IgD-negative memory B cell (primary cell): ENCODE data around the gene VAV2. TPM values are rescaled to one million over a fixed set of nuclear protein-coding genes. Genes with fewer than 3 reads are reported as not detected.

Experiments
- H3K27ac Mint-ChIP-seq, 3 donors: one replicate each; pipeline ENCODE4 v1.8.0; 2020 to 2022; ENCODE audit warnings: mild to moderate bottlenecking in 3 of 3, mixed read lengths in 3 of 3, moderate library complexity in 1 of 3
- H3K27me3 Mint-ChIP-seq: one replicate; pipeline ENCODE4 v1.8.0; 2021; ENCODE audit warnings: mixed read lengths
- H3K36me3 Mint-ChIP-seq: one replicate; pipeline ENCODE4 v1.8.0; 2020; ENCODE audit warnings: mild to moderate bottlenecking, mixed read lengths
- H3K4me1 Mint-ChIP-seq, 3 donors: one replicate each; pipeline ENCODE4 v1.8.0; 2020 to 2022; ENCODE audit warnings: mixed read lengths in 3 of 3, mild to moderate bottlenecking in 1 of 3
- H3K4me3 Mint-ChIP-seq, 4 donors: one replicate each; pipeline ENCODE4 v1.8.0; 2020 to 2022; ENCODE audit warnings: mild to moderate bottlenecking in 4 of 4, mixed read lengths in 4 of 4, moderate library complexity in 3 of 4
- H3K9me3 Mint-ChIP-seq, 3 donors: one replicate each; pipeline ENCODE4 v1.8.0; 2020 to 2021; ENCODE audit warnings: mixed read lengths in 3 of 3, mild to moderate bottlenecking in 1 of 3
- polyA plus RNA-seq: library from polyadenylated mRNA; unstranded; fragments of 300-500 nt; fragmentation: Illumina TruSeq; gene quantifications from one replicate; pipeline ENCODE4 v1.2.3, GENCODE V29; 2021

Gene VAV2
- polyA plus RNA-seq, 1 donor from 2014 or later, result 28.7 TPM

DNA sequence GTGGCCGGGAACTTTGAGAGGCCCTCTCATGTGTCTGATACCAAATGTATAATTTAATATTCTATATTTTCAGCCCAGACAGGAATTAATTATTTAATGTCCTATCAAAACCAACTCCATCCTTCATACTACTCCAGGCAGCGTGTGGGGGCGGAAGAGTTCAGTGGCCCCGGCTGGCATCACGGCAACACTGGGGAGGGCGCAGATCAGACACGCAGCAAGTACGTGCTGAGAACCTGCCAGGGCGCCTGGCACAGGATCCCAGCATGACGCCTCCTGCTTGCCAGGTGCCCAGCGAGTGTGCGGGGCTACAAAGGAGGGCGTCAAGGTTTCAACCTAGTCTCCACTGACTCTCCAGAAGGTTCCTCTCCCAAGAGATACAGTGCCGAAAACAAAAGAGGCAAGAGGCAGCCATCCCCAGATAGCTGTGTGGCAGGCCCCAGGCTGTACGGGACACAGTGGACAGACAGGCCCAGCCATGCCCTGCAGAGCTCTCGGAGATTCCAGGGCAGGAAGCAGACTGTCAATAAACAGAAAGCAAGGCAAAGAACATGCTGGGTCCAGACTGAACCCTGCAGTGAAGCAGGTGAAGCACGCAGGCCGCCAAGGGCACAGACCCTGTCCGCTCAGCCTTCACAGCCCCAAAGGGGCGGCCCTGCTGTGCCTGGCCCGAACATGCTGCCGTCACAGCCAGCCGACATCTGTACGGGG lies 110.3 kb downstream of the VAV2 start:
- Mint-ChIP-seq H3K4me3 (no peak overlapping the region), H3K36me3 (peaks cover 3% of the 10 kb centered on the region), H3K9me3 (no peaks in the 10 kb centered on the region), H3K27ac (peak overlapping the region in 1 of 3 donors; percentile 23), H3K27me3 (no peaks in the 10 kb centered on the region), H3K4me1 (peaks cover 13 to 38% (median 19%) of the 10 kb centered on the region in 3 donors)

DNA sequence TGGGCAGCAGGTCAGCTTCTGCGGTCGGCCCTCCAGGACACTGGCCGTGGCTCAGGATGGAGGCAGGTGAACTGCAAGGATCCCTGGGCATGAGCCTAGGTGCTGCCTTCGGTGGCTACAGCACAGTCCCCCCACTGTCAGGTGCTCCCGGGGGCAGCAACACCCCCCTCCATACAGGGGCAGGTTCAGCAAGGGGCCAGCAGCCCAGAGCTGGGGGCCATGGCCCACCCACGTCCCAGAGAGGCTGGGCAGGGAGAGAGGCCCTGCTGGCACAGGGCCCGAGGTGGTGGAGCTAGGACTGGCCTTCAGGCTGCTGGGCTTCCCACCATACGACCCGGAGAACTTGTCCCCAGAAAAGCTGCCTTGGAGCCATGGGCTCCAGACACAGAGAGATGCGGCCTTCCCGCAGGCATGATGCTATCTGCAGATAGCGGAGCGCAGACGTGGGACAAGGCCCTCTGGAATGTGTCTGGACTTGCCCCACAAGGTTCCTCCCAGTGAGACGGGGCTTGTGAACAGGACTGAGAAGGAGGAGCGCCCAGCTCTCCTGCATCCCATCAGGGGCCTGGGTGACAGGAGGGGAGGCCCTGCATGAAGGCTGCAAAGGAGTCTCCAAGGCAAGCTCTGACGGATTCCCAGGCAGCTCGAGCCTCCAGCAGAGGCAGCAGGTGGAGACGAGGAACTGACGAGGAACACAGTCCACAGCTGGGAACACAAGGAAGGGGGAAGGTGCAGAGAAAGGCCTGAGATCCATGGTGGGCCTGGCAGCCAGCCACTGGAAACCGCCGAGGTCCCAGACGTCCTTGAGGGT lies 111.1 kb downstream of the VAV2 start:
- no peaks in the 10 kb centered on the region for H3K27me3 Mint-ChIP-seq
- peaks cover 15 to 37% (median 19%) of the 10 kb centered on the region in 3 donors for H3K4me1 Mint-ChIP-seq
- H3K4me3 Mint-ChIP-seq, result no peak overlapping the region
- H3K9me3 Mint-ChIP-seq, result no peaks in the 10 kb centered on the region
- H3K27ac Mint-ChIP-seq, result no peak overlapping the region
- H3K36me3 Mint-ChIP-seq, result peaks cover 3% of the 10 kb centered on the region

DNA sequence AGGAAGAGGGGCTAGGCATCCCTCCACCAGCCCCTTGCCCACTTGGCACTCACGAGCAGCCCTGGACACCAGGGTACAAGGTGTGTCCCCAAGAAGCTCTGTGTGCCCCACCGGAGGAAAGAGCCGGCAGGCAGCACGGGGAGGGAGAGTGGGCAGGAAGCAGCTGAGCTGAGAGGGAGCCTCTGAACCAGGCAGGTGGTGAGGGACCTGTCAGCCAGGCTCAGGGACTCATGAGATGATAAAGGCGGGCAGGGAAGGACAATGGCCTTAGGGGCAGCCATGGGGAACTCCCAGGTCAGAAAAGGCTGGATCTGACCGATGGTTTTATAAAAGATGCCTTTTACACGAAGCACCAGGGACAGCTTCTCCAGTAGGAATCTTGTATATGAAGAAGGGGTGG lies 112.0 kb downstream of the VAV2 start:
- Mint-ChIP-seq H3K36me3 (no peaks in the 10 kb centered on the region), H3K4me1 (peaks cover 12 to 35% (median 13%) of the 10 kb centered on the region in 3 donors), H3K27me3 (no peaks in the 10 kb centered on the region), H3K9me3 (no peaks in the 10 kb centered on the region), H3K4me3 (peak overlapping the region in 1 of 4 donors; percentile 85), H3K27ac (peak overlapping the region in 1 of 3 donors; percentile 77)

GRCh38 chr9:133879615-133880014 lies 112.5 kb downstream of the VAV2 start:
- no peaks in the 10 kb centered on the region for H3K36me3 Mint-ChIP-seq
- H3K4me3 Mint-ChIP-seq, result no peak overlapping the region
- peaks cover 10 to 36% (median 12%) of the 10 kb centered on the region in 3 donors for H3K4me1 Mint-ChIP-seq
- no peaks in the 10 kb centered on the region for H3K27me3 Mint-ChIP-seq
- H3K9me3 Mint-ChIP-seq, result no peaks in the 10 kb centered on the region
- H3K27ac Mint-ChIP-seq, result peak overlapping the region in 1 of 3 donors; percentile 77

DNA sequence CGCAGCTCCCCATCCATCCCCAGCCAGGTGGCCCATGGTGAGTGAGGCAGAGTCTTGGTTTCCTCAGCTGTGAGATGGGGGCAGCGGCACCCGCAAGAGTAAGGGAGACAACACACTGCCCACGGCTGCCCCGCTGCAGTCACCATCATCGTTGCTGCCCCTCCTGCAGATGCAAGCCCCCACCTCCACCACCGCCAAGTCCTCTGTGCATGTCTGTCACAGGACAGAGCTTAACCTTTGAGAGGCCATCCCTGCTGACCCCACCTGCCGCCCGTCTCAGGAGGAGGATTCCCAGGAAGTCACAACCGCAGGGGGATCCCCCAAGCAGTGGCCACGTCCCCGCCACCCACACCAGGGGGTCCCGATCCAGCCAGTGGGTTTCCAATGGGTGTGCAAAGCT lies 113.7 kb downstream of the VAV2 start:
- no peak overlapping the region for H3K4me3 Mint-ChIP-seq
- no peaks in the 10 kb centered on the region for H3K36me3 Mint-ChIP-seq
- H3K9me3 Mint-ChIP-seq, result no peaks in the 10 kb centered on the region
- H3K27ac Mint-ChIP-seq, result no peak overlapping the region
- H3K4me1 Mint-ChIP-seq, result peaks cover 10 to 38% (median 12%) of the 10 kb centered on the region in 3 donors
- H3K27me3 Mint-ChIP-seq, result no peaks in the 10 kb centered on the region

DNA sequence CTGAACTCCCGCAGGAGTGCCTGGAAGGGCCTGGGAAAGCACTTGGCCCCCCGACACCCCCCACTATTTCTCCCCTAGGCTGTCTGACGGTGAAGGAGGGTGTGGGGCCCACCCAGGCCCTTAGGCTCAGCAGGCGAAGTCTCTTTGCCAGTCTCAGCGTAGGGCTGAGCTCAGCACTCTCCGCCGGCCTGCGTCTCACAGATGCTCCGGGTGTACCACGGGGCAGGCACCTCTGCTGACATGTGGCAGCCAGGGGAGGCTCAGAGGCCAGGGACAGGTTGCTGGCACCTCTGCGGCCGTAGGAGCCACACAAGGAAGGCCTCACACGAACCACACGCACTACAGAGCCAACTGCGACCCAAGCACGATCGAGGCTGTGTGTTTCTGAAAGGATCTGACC lies 114.2 kb downstream of the VAV2 start:
- no peaks in the 10 kb centered on the region for H3K9me3 Mint-ChIP-seq
- H3K27me3 Mint-ChIP-seq, result no peaks in the 10 kb centered on the region
- H3K4me3 Mint-ChIP-seq, result peak overlapping the region in 1 of 4 donors; percentile 12
- H3K36me3 Mint-ChIP-seq, result no peaks in the 10 kb centered on the region
- H3K4me1 Mint-ChIP-seq, result peaks cover 10 to 34% (median 12%) of the 10 kb centered on the region in 3 donors
- no peak overlapping the region for H3K27ac Mint-ChIP-seq

GRCh38 chr9:133877327-133877726 lies 114.8 kb downstream of the VAV2 start:
- H3K27me3 Mint-ChIP-seq, result no peaks in the 10 kb centered on the region
- no peak overlapping the region for H3K4me3 Mint-ChIP-seq
- no peaks in the 10 kb centered on the region for H3K36me3 Mint-ChIP-seq
- peak overlapping the region in 2 of 3 donors; percentile 14 to 67 for H3K27ac Mint-ChIP-seq
- no peaks in the 10 kb centered on the region for H3K9me3 Mint-ChIP-seq
- H3K4me1 Mint-ChIP-seq, result peaks cover 10 to 31% (median 14%) of the 10 kb centered on the region in 3 donors

DNA sequence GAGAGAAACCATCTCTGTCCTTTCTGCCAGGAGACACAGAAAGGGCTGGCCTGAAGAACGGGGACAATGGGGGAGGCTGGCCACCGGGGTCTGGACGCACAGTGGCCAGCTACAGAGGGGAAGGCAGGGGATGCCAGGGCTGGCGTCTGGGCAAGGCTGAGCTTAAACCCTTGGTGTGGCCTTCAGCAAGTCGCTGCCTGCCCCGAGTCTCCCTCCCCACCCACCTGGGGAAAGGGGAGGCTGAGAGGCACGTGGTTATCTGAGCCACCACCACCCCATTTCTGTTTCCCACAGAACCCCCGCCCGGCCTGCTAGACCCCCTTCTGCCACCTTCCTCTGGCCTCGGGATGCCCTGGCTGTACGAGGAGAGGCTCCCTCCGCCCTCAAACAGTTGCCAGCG lies 115.3 kb downstream of the VAV2 start:
- Mint-ChIP-seq H3K27me3 (no peaks in the 10 kb centered on the region), H3K4me3 (no peak overlapping the region), H3K4me1 (peaks cover 10 to 30% (median 14%) of the 10 kb centered on the region in 3 donors), H3K27ac (peak overlapping the region in 2 of 3 donors; percentile 14 to 67), H3K9me3 (no peaks in the 10 kb centered on the region), H3K36me3 (no peaks in the 10 kb centered on the region)

DNA sequence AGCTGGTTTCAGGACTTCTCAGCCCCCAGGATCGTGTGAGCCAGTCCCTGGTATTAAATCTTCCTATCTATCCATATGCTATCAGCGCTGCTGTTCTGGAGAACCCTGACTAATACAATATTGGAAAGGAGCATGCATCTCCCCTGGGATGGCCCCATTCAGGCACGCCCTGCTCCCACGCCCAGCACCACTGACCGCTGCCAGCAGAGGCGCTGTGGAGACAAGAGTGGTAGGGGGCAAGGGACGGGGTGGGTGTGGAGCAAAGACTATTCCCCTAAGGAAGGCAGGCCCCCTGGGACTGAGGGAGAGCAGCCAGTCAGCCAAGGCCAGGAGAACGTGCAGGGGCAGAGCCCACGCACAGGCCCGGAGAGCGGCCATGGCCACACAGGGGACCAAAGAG lies 116.0 kb downstream of the VAV2 start:
- no peaks in the 10 kb centered on the region for H3K9me3 Mint-ChIP-seq
- H3K27me3 Mint-ChIP-seq, result no peaks in the 10 kb centered on the region
- peaks cover 10 to 29% (median 18%) of the 10 kb centered on the region in 3 donors for H3K4me1 Mint-ChIP-seq

GRCh38 chr9:133875131-133875530 lies 117.0 kb downstream of the VAV2 start:
- H3K36me3 Mint-ChIP-seq, result peaks cover 1% of the 10 kb centered on the region
- no peaks in the 10 kb centered on the region for H3K27me3 Mint-ChIP-seq
- H3K4me3 Mint-ChIP-seq, result no peak overlapping the region
- H3K27ac Mint-ChIP-seq, result peak overlapping the region in 1 of 3 donors; percentile 16
- peaks cover 13 to 27% (median 22%) of the 10 kb centered on the region in 3 donors for H3K4me1 Mint-ChIP-seq
- no peaks in the 10 kb centered on the region for H3K9me3 Mint-ChIP-seq

More for the DNA sequence above, 116.0 kb downstream of the VAV2 start:
- Mint-ChIP-seq H3K4me3 (peak overlapping the region in 2 of 4 donors; percentile 33 to 63), H3K27ac (no peak overlapping the region), H3K36me3 (no peaks in the 10 kb centered on the region)

GRCh38 chr9:133874659-133875058 lies 117.5 kb downstream of the VAV2 start:
- no peaks in the 10 kb centered on the region for H3K27me3 Mint-ChIP-seq
- H3K27ac Mint-ChIP-seq, result peak overlapping the region in 1 of 3 donors; percentile 16
- peaks cover 1% of the 10 kb centered on the region for H3K36me3 Mint-ChIP-seq
- no peaks in the 10 kb centered on the region for H3K9me3 Mint-ChIP-seq
- no peak overlapping the region for H3K4me3 Mint-ChIP-seq
- peaks cover 16 to 28% (median 25%) of the 10 kb centered on the region in 3 donors for H3K4me1 Mint-ChIP-seq

GRCh38 chr9:133874060-133874657 lies 118.0 kb downstream of the VAV2 start:
- H3K4me3 Mint-ChIP-seq, result no peak overlapping the region
- H3K4me1 Mint-ChIP-seq, result peaks cover 16 to 26% (median 23%) of the 10 kb centered on the region in 3 donors
- peak overlapping the region in 1 of 3 donors; percentile 25 for H3K27ac Mint-ChIP-seq
- peaks cover 1% of the 10 kb centered on the region for H3K36me3 Mint-ChIP-seq
- H3K9me3 Mint-ChIP-seq, result no peaks in the 10 kb centered on the region
- H3K27me3 Mint-ChIP-seq, result no peaks in the 10 kb centered on the region

DNA sequence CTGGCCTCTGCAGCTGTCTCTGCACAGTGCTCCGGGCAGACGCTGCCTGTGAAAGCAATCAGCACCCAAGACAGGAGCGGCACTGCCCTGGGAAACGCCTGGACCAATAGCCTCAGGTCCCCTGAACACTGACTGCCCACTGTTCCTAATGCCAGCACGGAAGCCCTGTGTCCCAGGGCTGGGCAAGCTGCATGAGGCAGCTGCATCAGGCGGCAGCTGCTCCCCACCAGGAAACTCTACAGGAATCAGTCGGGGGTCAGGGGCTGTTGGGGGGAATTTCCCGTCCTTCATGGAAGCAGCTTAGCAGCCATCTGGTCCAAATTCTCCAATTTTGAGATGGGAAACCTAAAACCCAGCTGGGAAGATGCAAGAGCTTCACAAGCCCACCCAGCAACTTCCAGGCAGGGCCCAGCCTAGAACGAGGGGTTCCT lies 118.6 kb downstream of the VAV2 start:
- peak overlapping the region in 1 of 4 donors; percentile 57 for H3K4me3 Mint-ChIP-seq
- no peaks in the 10 kb centered on the region for H3K9me3 Mint-ChIP-seq
- no peaks in the 10 kb centered on the region for H3K27me3 Mint-ChIP-seq
- peaks cover 1% of the 10 kb centered on the region for H3K36me3 Mint-ChIP-seq
- H3K4me1 Mint-ChIP-seq, result peaks cover 16 to 26% (median 26%) of the 10 kb centered on the region in 3 donors
- peak overlapping the region in 1 of 3 donors; percentile 48 for H3K27ac Mint-ChIP-seq

GRCh38 chr9:133873009-133873408 lies 119.1 kb downstream of the VAV2 start:
- H3K36me3 Mint-ChIP-seq, result peaks cover 1% of the 10 kb centered on the region
- H3K4me3 Mint-ChIP-seq, result no peak overlapping the region
- no peaks in the 10 kb centered on the region for H3K9me3 Mint-ChIP-seq
- no peaks in the 10 kb centered on the region for H3K27me3 Mint-ChIP-seq
- peaks cover 16 to 26% (median 24%) of the 10 kb centered on the region in 3 donors for H3K4me1 Mint-ChIP-seq
- peak overlapping the region in 1 of 3 donors; percentile 48 for H3K27ac Mint-ChIP-seq
